Retinal pigment epithelial cell (primary cell): Measurements from ENCODE around the gene DLG1.

Experiments used
- DNase-seq: peaks from one replicate; pipeline ENCODE4 v3.0.0-alpha.2; 2010; ENCODE audit warnings: low read depth
- H3K4me3 ChIP-seq: 2 replicates; pipeline ENCODE4 v1.5.1; 2011; ENCODE audit warnings: mild to moderate bottlenecking, low read length, control low read depth, moderate library complexity
- TF ChIP-seq, protein P1 (sequence below): conservative IDR thresholded peaks from 2 replicates; pipeline ENCODE4 v1.5.1; 2011; ENCODE audit warnings: low read depth, low read length, control low read depth, inconsistent platforms

Gene DLG1

DNA sequence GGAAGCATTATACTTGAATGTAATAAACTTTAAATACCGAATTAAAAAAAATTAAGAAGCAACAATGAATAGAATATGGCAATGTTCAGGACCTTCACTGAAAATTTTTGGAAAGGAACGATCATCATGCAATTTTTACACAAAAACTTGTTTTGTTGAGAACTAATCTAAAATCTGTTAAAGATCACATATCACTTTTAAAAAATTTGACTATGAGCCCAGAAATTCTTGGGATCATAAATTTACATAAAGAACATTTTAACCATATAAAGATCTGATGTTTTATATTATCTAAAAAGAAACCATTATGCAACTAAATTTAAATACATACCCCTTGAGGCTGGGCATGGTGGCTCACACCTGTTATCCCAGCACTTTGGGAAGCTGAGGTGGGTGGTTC lies 192.6 kb downstream of the DLG1 start:
- no peak for DNase-seq
- TF ChIP-seq, protein P1, sequence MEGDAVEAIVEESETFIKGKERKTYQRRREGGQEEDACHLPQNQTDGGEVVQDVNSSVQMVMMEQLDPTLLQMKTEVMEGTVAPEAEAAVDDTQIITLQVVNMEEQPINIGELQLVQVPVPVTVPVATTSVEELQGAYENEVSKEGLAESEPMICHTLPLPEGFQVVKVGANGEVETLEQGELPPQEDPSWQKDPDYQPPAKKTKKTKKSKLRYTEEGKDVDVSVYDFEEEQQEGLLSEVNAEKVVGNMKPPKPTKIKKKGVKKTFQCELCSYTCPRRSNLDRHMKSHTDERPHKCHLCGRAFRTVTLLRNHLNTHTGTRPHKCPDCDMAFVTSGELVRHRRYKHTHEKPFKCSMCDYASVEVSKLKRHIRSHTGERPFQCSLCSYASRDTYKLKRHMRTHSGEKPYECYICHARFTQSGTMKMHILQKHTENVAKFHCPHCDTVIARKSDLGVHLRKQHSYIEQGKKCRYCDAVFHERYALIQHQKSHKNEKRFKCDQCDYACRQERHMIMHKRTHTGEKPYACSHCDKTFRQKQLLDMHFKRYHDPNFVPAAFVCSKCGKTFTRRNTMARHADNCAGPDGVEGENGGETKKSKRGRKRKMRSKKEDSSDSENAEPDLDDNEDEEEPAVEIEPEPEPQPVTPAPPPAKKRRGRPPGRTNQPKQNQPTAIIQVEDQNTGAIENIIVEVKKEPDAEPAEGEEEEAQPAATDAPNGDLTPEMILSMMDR: no peak
- H3K4me3 ChIP-seq: no peak overlapping the region

DNA sequence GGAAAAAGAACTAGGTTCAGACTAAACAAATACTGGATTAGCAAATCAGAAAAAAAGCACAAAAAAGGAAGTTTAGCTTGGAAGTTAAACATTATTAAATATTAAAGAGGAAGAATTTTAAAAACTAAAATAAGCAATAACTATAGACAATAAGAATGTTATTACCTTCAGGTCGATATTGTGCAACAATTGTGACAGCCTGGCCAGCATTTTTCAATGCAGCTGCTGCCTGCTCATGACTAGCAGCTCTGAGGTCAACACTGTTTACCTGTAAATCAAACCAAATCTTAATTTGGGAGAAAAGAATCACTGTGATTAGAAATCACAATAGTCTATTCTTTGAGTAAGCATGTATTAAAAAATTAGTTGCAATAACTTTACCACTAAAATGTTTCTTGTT lies 193.7 kb downstream of the DLG1 start:
- no peak for DNase-seq
- H3K4me3 ChIP-seq: no peak overlapping the region
- TF ChIP-seq, protein P1: no peak

DNA sequence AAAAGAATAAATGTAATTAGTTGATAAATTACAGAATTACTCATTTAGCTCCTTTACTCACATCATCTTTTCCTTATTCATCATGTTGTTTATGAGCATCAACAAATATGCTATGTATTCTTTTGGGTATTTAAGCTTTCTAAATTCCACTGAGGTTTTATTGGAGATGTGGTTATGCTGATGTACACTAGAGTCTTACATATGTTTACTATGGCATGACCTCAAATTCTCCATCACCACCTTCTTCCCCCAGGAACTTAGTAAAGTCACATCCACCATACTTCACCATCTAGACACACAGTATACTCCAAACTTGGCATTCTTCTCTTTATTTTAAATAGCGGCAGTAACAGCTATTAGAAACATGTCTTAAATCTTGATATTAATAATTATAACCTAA lies 194.6 kb downstream of the DLG1 start:
- no peak for DNase-seq
- TF ChIP-seq, protein P1: no peak
- no peak overlapping the region for H3K4me3 ChIP-seq

GRCh38 chr3:197093871-197094270 lies 204.5 kb downstream of the DLG1 start:
- no peak for DNase-seq
- no peak overlapping the region for H3K4me3 ChIP-seq
- TF ChIP-seq, protein P1: no peak

- DNase-seq: no peak
- TF ChIP-seq, protein P1: no peak
Measured at GRCh38 chr3:197088370-197088769, 210.0 kb downstream of the DLG1 start.

GRCh38 chr3:197085137-197085536 lies 213.3 kb downstream of the DLG1 start:
- DNase-seq: no peak
- no peak overlapping the region for H3K4me3 ChIP-seq
- TF ChIP-seq, protein P1: no peak

More at GRCh38 chr3:197088370-197088769, 210.0 kb downstream of the DLG1 start:
- no peak overlapping the region for H3K4me3 ChIP-seq

DNA sequence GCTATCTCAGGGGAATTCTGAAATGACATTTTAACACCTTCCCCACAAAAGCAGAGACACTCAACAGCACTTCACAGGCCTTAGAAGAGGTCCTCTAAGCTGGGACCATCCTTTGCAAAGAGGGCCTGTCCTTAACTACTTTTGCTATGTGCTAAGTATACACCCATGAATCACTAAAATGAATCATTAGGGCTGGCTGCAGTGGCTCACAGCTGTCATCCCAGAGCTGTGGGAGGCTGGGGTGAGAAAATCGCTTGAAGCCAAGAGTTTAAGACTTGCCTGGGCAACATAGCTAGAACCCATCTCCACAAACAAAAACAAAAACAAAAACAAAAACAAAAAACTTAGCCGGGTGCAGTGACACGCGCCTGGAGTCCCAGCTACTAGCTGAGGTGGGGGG lies 214.9 kb downstream of the DLG1 start:
- peak; percentile 4 for DNase-seq
- TF ChIP-seq, protein P1: no peak
- no peak overlapping the region for H3K4me3 ChIP-seq
